IMR-90 (cell line): ENCODE measurements around the gene THADA. TPM values are rescaled to one million over a fixed set of nuclear protein-coding genes. Genes with fewer than 3 reads are reported as not detected.

Experiments used
- ATAC-seq: fragments of 200-7000 bp; cut with Tn5 transposase; 2 replicates; pipeline ENCODE4 v1.9.1; 2020; ENCODE audit warnings: low read depth, mild to moderate bottlenecking, moderate library complexity
- BruUV-seq: library from RNA; stranded (reverse); fragments of 400-500 nt; replicated peaks from 2 replicates; lab custom pipeline; 2021; lab: Mats Ljungman, UMichigan
- CTCF ChIA-PET: fragments of 300-600 bp; formaldehyde crosslinking; extraction: SDS; loops from one replicate; lab custom pipeline; 2021; ENCODE audit warnings: antibody characterized with exemption; lab: Yijun Ruan, JAX
- POLR2A ChIA-PET: fragments of 300-600 bp; sonication (Branson Sonifier 250); formaldehyde crosslinking; loops from one replicate; lab custom pipeline; 2022; ENCODE audit warnings: antibody characterized with exemption; ENCODE audit not compliant: unreplicated experiment; lab: Charles Lee
- DNase-seq: peaks from one replicate; pipeline ENCODE4 v3.0.0; 2013
- H2AFZ ChIP-seq: replicated peaks from 2 replicates; pipeline ENCODE3; 2013; ENCODE audit warnings: low read length, mild to moderate bottlenecking; ENCODE audit not compliant: poor library complexity
- H2AK5ac ChIP-seq: 2 replicates; pipeline ENCODE4 v1.6.1; 2013; ENCODE audit warnings: low read depth, low read length, inconsistent platforms
- H2AK9ac ChIP-seq: replicated peaks from 2 replicates; pipeline ENCODE3; 2013; ENCODE audit warnings: mild to moderate bottlenecking, low read depth, low read length, moderate library complexity; ENCODE audit not compliant: poor library complexity
- H2BK120ac ChIP-seq: 2 replicates; pipeline ENCODE4 v1.6.1; 2013; ENCODE audit warnings: low read depth, low read length, inconsistent platforms
- H2BK15ac ChIP-seq: 3 replicates; pipeline ENCODE4 v1.6.1; 2013; ENCODE audit warnings: low read depth, low read length, inconsistent platforms
- H2BK20ac ChIP-seq: 2 replicates; pipeline ENCODE4 v1.6.1; 2013; ENCODE audit warnings: low read depth, mild to moderate bottlenecking, inconsistent platforms, low read length, moderate library complexity
- H2BK5ac ChIP-seq: 2 replicates; pipeline ENCODE4 v1.6.1; 2013; ENCODE audit warnings: mild to moderate bottlenecking, low read depth, low read length, inconsistent platforms; ENCODE audit not compliant: poor library complexity, severe bottlenecking
- H3K14ac ChIP-seq: replicated peaks from 2 replicates; pipeline ENCODE4 v1.6.1; 2013; ENCODE audit warnings: low read depth, low read length, inconsistent platforms
- H3K18ac ChIP-seq: 2 replicates; pipeline ENCODE4 v1.6.1; 2013; ENCODE audit warnings: low read depth, low read length, control low read depth
- H3K23ac ChIP-seq: 2 replicates; pipeline ENCODE4 v1.6.1; 2013; ENCODE audit warnings: low read depth, low read length, inconsistent platforms
- H3K27ac ChIP-seq: 2 replicates; pipeline ENCODE4 v1.5.1; 2013; ENCODE audit warnings: mild to moderate bottlenecking, control low read depth, low read length; ENCODE audit not compliant: insufficient read depth
- H3K27me3 ChIP-seq: 2 replicates; pipeline ENCODE4 v1.6.1; 2013; ENCODE audit warnings: low read length; ENCODE audit not compliant: control insufficient read depth, insufficient read depth
- H3K36me3 ChIP-seq: 2 replicates; pipeline ENCODE4 v1.6.1; 2013; ENCODE audit warnings: low read length, mixed read lengths; ENCODE audit not compliant: control insufficient read depth, insufficient read depth
- H3K4ac ChIP-seq: 2 replicates; pipeline ENCODE4 v1.6.1; 2013; ENCODE audit warnings: low read depth, low read length, inconsistent platforms
- H3K4me1 ChIP-seq: 2 replicates; pipeline ENCODE4 v1.6.1; 2013; ENCODE audit warnings: low read length, mixed read lengths; ENCODE audit not compliant: control insufficient read depth, insufficient read depth
- H3K4me2 ChIP-seq: 2 replicates; pipeline ENCODE4 v1.6.1; 2013; ENCODE audit warnings: low read depth, mild to moderate bottlenecking, control low read depth, low read length, moderate library complexity
- H3K4me3 ChIP-seq: 2 replicates; pipeline ENCODE4 v1.5.1; 2013; ENCODE audit warnings: low read depth, mild to moderate bottlenecking, control low read depth, low read length, moderate library complexity; ENCODE audit not compliant: insufficient read depth
- H3K56ac ChIP-seq: 2 replicates; pipeline ENCODE4 v1.6.1; 2013; ENCODE audit warnings: low read length, inconsistent platforms; ENCODE audit not compliant: insufficient read depth; ENCODE audit errors: extremely low read depth
- H3K79me1 ChIP-seq, 2 experiments: 2 replicates each; pipeline ENCODE4 v1.6.1; 2013; ENCODE audit warnings: low read length in 2 of 2, inconsistent platforms in 1 of 2, low read depth in 1 of 2
- H3K9ac ChIP-seq: 2 replicates; pipeline ENCODE4 v1.6.1; 2013; ENCODE audit warnings: low read depth, low read length, control low read depth
- H3K9me1 ChIP-seq: 2 replicates; pipeline ENCODE4 v1.6.1; 2013; ENCODE audit warnings: low read length, inconsistent platforms; ENCODE audit not compliant: insufficient read depth
- H3K9me3 ChIP-seq: 2 replicates; pipeline ENCODE4 v1.6.1; 2013; ENCODE audit warnings: low read length; ENCODE audit not compliant: control insufficient read depth, insufficient read depth
- H4K20me1 ChIP-seq: 2 replicates; pipeline ENCODE4 v1.6.1; 2013; ENCODE audit warnings: low read length, inconsistent platforms; ENCODE audit not compliant: insufficient read depth
- H4K5ac ChIP-seq: 2 replicates; pipeline ENCODE4 v1.6.1; 2013; ENCODE audit warnings: mild to moderate bottlenecking, low read depth, low read length, control low read depth
- H4K8ac ChIP-seq, 2 experiments: 2 replicates each; pipeline ENCODE4 v1.6.1; 2013; ENCODE audit warnings: low read depth in 2 of 2, low read length in 2 of 2, control low read depth in 1 of 2, inconsistent platforms in 1 of 2
- H4K91ac ChIP-seq: 2 replicates; pipeline ENCODE4 v1.6.1; 2013; ENCODE audit warnings: low read depth, low read length, inconsistent platforms; ENCODE audit not compliant: insufficient read depth
- CHD1 ChIP-seq: IDR thresholded peaks from 2 replicates; pipeline ENCODE4 v1.6.1; 2012; ENCODE audit warnings: low read depth, low read length, improper control_type of control experiment
- MAFK ChIP-seq: IDR thresholded peaks from 2 replicates; pipeline ENCODE4 v1.6.1; 2012; ENCODE audit warnings: low read depth, low read length, improper control_type of control experiment
- MAZ ChIP-seq: IDR thresholded peaks from 2 replicates; pipeline ENCODE4 v1.6.1; 2012; ENCODE audit warnings: low read depth, mild to moderate bottlenecking, low read length, improper control_type of control experiment, moderate library complexity, borderline replicate concordance
- MXI1 ChIP-seq: IDR thresholded peaks from 2 replicates; pipeline ENCODE4 v1.6.1; 2012; ENCODE audit warnings: low read depth, mild to moderate bottlenecking, low read length, moderate library complexity, borderline replicate concordance
- NFE2L2 ChIP-seq: fragments of 150-350 bp; IDR thresholded peaks from 2 replicates; pipeline ENCODE4 v1.6.1; 2016; ENCODE audit warnings: low read depth, mild to moderate bottlenecking, low read length
- POLR2A ChIP-seq: IDR thresholded peaks from 2 replicates; pipeline ENCODE4 v1.6.1; 2012; ENCODE audit warnings: mild to moderate bottlenecking, low read depth, low read length
- RAD21 ChIP-seq: IDR thresholded peaks from 2 replicates; pipeline ENCODE4 v1.6.1; 2012; ENCODE audit warnings: low read length, improper control_type of control experiment
- RCOR1 ChIP-seq: IDR thresholded peaks from 2 replicates; pipeline ENCODE4 v1.6.1; 2012; ENCODE audit warnings: mild to moderate bottlenecking, low read length, improper control_type of control experiment; ENCODE audit not compliant: insufficient replicate concordance
- RFX5 ChIP-seq: IDR thresholded peaks from 2 replicates; pipeline ENCODE4 v1.8.0; 2012; ENCODE audit warnings: low read depth, mild to moderate bottlenecking, low read length, moderate library complexity
- SMC3 ChIP-seq: fragments of 150-350 bp; IDR thresholded peaks from 2 replicates; pipeline ENCODE4 v1.6.1; 2016; ENCODE audit warnings: low read depth, mild to moderate bottlenecking, antibody characterized with exemption, low read length, moderate library complexity
- WGBS, 2 experiments: methylation state at CpG; one replicate each; pipeline versions ENCODE4 v1.1.5 to v1.1.7; 2013; ENCODE audit warnings: missing lambda C conversion rate in 2 of 2; ENCODE audit not compliant: insufficient read length in 1 of 2; ENCODE audit errors: extremely low coverage in 2 of 2; 5-methylcytosine and 5-hydroxymethylcytosine counted together
- dilution Hi-C: fragments of 300-500 bp; cut with HindIII; formaldehyde crosslinking; loops from one replicate; pipeline ENCODE4 v1.14.3; 2018; ENCODE audit warnings: low sequenced_read_pairs; ENCODE audit not compliant: unreplicated experiment
- in situ Hi-C: fragments of 300-500 bp; cut with MboI; formaldehyde crosslinking; loops from 3 replicates; pipeline ENCODE4 v1.14.3; 2019; ENCODE audit warnings: low sequenced_read_pairs, inconsistent platforms, mixed read lengths
- intact Hi-C: fragments of 100-400 bp; cut with micrococcal nuclease; formaldehyde crosslinking; loops from 2 replicates; pipeline ENCODE4 v1.10.0; 2022
- polyA plus RNA-seq, 3 experiments: library from polyadenylated mRNA; depleted of rRNA; stranded (reverse); fragments of >200 nt; gene quantifications; 2 replicates each; pipeline ENCODE4 v1.2.3, GENCODE V29; 2012; ENCODE audit warnings: low replicate concordance in 1 of 3
- total RNA-seq: library from RNA; depleted of rRNA; stranded (reverse); fragments of >200 nt; gene quantifications from 2 replicates; pipeline ENCODE4 v1.2.3, GENCODE V29; 2012
- TF ChIP-seq, protein P1 (sequence below): fragments of 150-350 bp; IDR thresholded peaks from 2 replicates; pipeline ENCODE4 v1.6.1; 2016; ENCODE audit warnings: low read depth, mild to moderate bottlenecking, low read length, moderate library complexity, borderline replicate concordance
- TF ChIP-seq, protein P2 (sequence below): conservative IDR thresholded peaks from 2 replicates; pipeline ENCODE4 v1.5.1; 2012; ENCODE audit warnings: mild to moderate bottlenecking, low read depth, low read length, improper control_type of control experiment
- TF ChIP-seq, protein P3 (sequence below): fragments of 150-350 bp; IDR thresholded peaks from 2 replicates; pipeline ENCODE4 v1.6.1; 2017; ENCODE audit warnings: mild to moderate bottlenecking, antibody characterized with exemption, low read length, low read depth

THADA gene
- total and polyA plus RNA-seq, 2 of the 4 experiments (the other 2 are of a cell fraction): 10.5 to 21.3 TPM

DNA sequence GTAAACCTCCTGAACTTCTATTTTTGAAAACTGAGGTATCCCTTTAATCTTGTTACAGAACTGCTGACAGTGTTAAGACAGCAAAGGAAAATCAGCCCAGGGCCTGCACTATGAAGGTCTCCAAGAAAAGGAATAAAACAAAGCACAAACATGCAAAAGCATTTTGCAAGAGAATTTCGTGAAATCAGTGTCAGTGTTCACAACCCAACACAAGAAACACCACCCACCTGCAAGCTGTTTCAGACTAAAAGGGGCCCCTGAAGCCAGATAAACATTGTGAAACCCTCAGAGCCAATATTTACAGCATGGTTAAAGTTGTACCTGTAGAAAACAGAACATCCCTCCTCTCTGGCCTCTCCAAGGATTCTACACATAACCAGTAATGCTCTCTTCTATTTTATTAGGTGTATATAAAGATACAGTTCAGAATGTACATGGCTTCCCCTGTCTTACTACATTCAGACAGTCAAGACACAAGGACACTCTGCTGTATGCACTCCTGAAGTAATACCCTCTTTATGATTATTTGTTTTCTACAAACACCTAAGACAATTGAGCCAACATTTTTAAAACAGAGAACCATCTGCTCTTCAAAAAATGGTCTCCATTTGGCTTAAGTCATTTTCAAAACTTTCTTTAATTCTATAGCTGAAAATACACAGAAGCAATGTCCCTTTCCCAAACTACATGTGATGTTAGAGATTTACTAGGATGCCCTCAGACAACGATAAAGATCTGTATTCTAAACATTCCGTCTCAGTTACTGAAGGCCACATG lies 219.9 kb downstream of the THADA start:
- Histone ChIP-seq H4K20me1 (no peaks in the 10 kb centered on the region), H3K56ac (no peak overlapping the region), H3K4me3 (no peak overlapping the region), H3K9me1 (no peaks in the 10 kb centered on the region), H4K5ac (no peak overlapping the region), H2BK20ac (no peak overlapping the region), H3K18ac (no peak overlapping the region), H3K4me2 (no peak overlapping the region), H3K27ac (no peak overlapping the region), H3K27me3 (no peaks in the 10 kb centered on the region), H4K91ac (no peak overlapping the region), H3K79me1 (no peaks in the 10 kb centered on the region), H2AFZ (no peak overlapping the region), H2BK120ac (no peak overlapping the region), H3K14ac (no peak overlapping the region), H3K9me3 (no peaks in the 10 kb centered on the region), H3K4ac (no peak overlapping the region), H2AK5ac (no peak overlapping the region), H3K9ac (no peak overlapping the region), H3K36me3 (no peaks in the 10 kb centered on the region; the same call in 1 of the 2 replicates), H4K8ac (no peak overlapping the region), H2AK9ac (no peak overlapping the region), H2BK5ac (no peak overlapping the region), H2BK15ac (no peak overlapping the region), H3K4me1 (no peaks in the 10 kb centered on the region), H3K23ac (no peak overlapping the region)
- dilution Hi-C loops: no loop called here
- WGBS, 2 experiments: no CpG with 5 or more reads among the region's 3 CpGs
- CTCF ChIA-PET: no interaction called here
- POLR2A ChIA-PET: no interaction called here
- intact Hi-C loops: no loop called here
- in situ Hi-C loops: no loop called here
- BruUV-seq: no TSS peak
- ATAC-seq: no peak
- TF ChIP-seq MAFK: no peak
- TF ChIP-seq, protein P1, sequence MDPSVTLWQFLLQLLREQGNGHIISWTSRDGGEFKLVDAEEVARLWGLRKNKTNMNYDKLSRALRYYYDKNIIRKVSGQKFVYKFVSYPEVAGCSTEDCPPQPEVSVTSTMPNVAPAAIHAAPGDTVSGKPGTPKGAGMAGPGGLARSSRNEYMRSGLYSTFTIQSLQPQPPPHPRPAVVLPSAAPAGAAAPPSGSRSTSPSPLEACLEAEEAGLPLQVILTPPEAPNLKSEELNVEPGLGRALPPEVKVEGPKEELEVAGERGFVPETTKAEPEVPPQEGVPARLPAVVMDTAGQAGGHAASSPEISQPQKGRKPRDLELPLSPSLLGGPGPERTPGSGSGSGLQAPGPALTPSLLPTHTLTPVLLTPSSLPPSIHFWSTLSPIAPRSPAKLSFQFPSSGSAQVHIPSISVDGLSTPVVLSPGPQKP: no peak
- no peak for TF ChIP-seq RFX5
- no peak for TF ChIP-seq CHD1
- no peak for TF ChIP-seq POLR2A
- no peak for TF ChIP-seq RAD21
- no peak for TF ChIP-seq NFE2L2
- no peak for TF ChIP-seq MAZ
- TF ChIP-seq RCOR1: no peak
- TF ChIP-seq, protein P2, sequence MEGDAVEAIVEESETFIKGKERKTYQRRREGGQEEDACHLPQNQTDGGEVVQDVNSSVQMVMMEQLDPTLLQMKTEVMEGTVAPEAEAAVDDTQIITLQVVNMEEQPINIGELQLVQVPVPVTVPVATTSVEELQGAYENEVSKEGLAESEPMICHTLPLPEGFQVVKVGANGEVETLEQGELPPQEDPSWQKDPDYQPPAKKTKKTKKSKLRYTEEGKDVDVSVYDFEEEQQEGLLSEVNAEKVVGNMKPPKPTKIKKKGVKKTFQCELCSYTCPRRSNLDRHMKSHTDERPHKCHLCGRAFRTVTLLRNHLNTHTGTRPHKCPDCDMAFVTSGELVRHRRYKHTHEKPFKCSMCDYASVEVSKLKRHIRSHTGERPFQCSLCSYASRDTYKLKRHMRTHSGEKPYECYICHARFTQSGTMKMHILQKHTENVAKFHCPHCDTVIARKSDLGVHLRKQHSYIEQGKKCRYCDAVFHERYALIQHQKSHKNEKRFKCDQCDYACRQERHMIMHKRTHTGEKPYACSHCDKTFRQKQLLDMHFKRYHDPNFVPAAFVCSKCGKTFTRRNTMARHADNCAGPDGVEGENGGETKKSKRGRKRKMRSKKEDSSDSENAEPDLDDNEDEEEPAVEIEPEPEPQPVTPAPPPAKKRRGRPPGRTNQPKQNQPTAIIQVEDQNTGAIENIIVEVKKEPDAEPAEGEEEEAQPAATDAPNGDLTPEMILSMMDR: no peak
- no peak for TF ChIP-seq SMC3
- no peak for TF ChIP-seq MXI1
- TF ChIP-seq, protein P3, sequence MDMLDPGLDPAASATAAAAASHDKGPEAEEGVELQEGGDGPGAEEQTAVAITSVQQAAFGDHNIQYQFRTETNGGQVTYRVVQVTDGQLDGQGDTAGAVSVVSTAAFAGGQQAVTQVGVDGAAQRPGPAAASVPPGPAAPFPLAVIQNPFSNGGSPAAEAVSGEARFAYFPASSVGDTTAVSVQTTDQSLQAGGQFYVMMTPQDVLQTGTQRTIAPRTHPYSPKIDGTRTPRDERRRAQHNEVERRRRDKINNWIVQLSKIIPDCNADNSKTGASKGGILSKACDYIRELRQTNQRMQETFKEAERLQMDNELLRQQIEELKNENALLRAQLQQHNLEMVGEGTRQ: no peak
- no peak for DNase-seq
